B cell (primary cell): ENCODE measurements around the gene GDA. TPM values are rescaled to one million over a fixed set of nuclear protein-coding genes. Genes with fewer than 3 reads are reported as not detected.

Source experiments
- ATAC-seq: fragments of 200-7000 bp; cut with Tn5 transposase; one replicate; pipeline ENCODE4 v1.10.0; 2021; ENCODE audit warnings: low read depth, mild to moderate bottlenecking, moderate number of reproducible peaks, moderate library complexity
- CTCF ChIA-PET: fragments of 350-600 bp; sonication (Branson Sonifier 250); formaldehyde crosslinking; loops from one replicate; lab custom pipeline; 2021; ENCODE audit warnings: antibody characterized with exemption, inconsistent platforms; lab: Charles Lee
- POLR2A ChIA-PET: fragments of 350-600 bp; sonication (Branson Sonifier 250); formaldehyde crosslinking; loops from one replicate; lab custom pipeline; 2021; ENCODE audit warnings: antibody characterized with exemption; lab: Charles Lee
- DNase-seq: peaks from one replicate; pipeline ENCODE4 v3.0.0; 2013
- H2AFZ ChIP-seq: 2 replicates; pipeline ENCODE4 v1.6.1; 2012; ENCODE audit warnings: mild to moderate bottlenecking, low read depth, low read length; ENCODE audit not compliant: insufficient read depth, poor library complexity, severe bottlenecking
- H3K27ac ChIP-seq, 2 donors: 1 replicate in 1 of 2; 2 replicates in 1 of 2; pipeline ENCODE4 v1.5.1; 2012 to 2013; ENCODE audit warnings: low read length in 2 of 2, mild to moderate bottlenecking in 2 of 2, moderate library complexity in 1 of 2
- H3K27me3 ChIP-seq, 4 experiments: fragments of 200-600 bp in 1 of 4; sonication (generic) in 1 of 4; replicated peaks in 1 of 4; 1 replicate in 2 of 4; 2 replicates in 2 of 4; pipeline versions ENCODE4 v1.6.1 to v1.7.0; 2013 to 2016; ENCODE audit warnings: low read length in 3 of 4, mild to moderate bottlenecking in 2 of 4, mixed read lengths in 1 of 4, moderate library complexity in 1 of 4; ENCODE audit not compliant: insufficient read depth in 4 of 4, control insufficient read depth in 3 of 4; ENCODE audit errors: control extremely low read depth in 1 of 4
- H3K36me3 ChIP-seq, 2 experiments: replicated peaks in 1 of 2; 1 replicate in 1 of 2; 2 replicates in 1 of 2; pipeline versions ENCODE4 v1.6.1 to v1.7.1; 2013; ENCODE audit warnings: low read length in 1 of 2; ENCODE audit not compliant: insufficient read depth in 2 of 2, control insufficient read depth in 1 of 2; ENCODE audit errors: control extremely low read depth in 1 of 2, extremely low read depth in 1 of 2
- H3K4me1 ChIP-seq, 2 donors: fragments of 200-600 bp in 1 of 2; sonication (generic) in 1 of 2; 1 replicate in 1 of 2; 2 replicates in 1 of 2; pipeline versions ENCODE4 v1.5.1 to v1.6.1; 2013 to 2017; ENCODE audit warnings: low read length in 2 of 2; ENCODE audit not compliant: control insufficient read depth in 2 of 2, insufficient read depth in 2 of 2
- H3K4me2 ChIP-seq: replicated peaks from 2 replicates; pipeline ENCODE3; 2012; ENCODE audit warnings: mild to moderate bottlenecking, low read depth, low read length; ENCODE audit not compliant: poor library complexity, severe bottlenecking
- H3K4me3 ChIP-seq, 5 experiments: fragments of 200-600 bp in 1 of 5; sonication (generic) in 1 of 5; 1 replicate in 3 of 5; 2 replicates in 2 of 5; pipeline versions ENCODE4 v1.5.1 to v1.7.0; 2011 to 2016; ENCODE audit warnings: low read length in 4 of 5, mild to moderate bottlenecking in 4 of 5, low read depth in 2 of 5, control low read depth in 1 of 5, moderate library complexity in 1 of 5; ENCODE audit not compliant: insufficient read depth in 1 of 5; ENCODE audit errors: control extremely low read depth in 1 of 5, extremely low read depth in 1 of 5
- H3K79me2 ChIP-seq: fragments of 200-600 bp; sonication (generic); one replicate; pipeline ENCODE4 v1.6.0; 2016; ENCODE audit warnings: low read length; ENCODE audit not compliant: control insufficient read depth, insufficient read depth
- H3K9ac ChIP-seq: fragments of 200-600 bp; sonication (generic); 2 replicates; pipeline ENCODE4 v1.6.1; 2017; ENCODE audit warnings: mild to moderate bottlenecking, low read length, moderate library complexity
- H3K9me3 ChIP-seq, 3 donors: one replicate each; pipeline versions ENCODE4 v1.6.1 to v1.7.1; 2013; ENCODE audit warnings: low read length in 2 of 3; ENCODE audit not compliant: control insufficient read depth in 2 of 3, insufficient read depth in 1 of 3; ENCODE audit errors: control extremely low read depth in 1 of 3
- H4K20me1 ChIP-seq: 2 replicates; pipeline ENCODE4 v1.6.0; 2012; ENCODE audit warnings: mild to moderate bottlenecking, low read length; ENCODE audit not compliant: insufficient read depth, control insufficient read depth, poor library complexity, severe bottlenecking
- H3K27ac Mint-ChIP-seq: one replicate; pipeline ENCODE4 v1.8.0; 2021; ENCODE audit warnings: mixed read lengths
- H3K27me3 Mint-ChIP-seq: one replicate; pipeline ENCODE4 v1.8.0; 2021; ENCODE audit warnings: mixed read lengths
- H3K4me1 Mint-ChIP-seq: one replicate; pipeline ENCODE4 v1.8.0; 2021; ENCODE audit warnings: mixed read lengths
- H3K4me3 Mint-ChIP-seq: one replicate; pipeline ENCODE4 v1.8.0; 2021; ENCODE audit warnings: mixed read lengths
- H3K9me3 Mint-ChIP-seq: one replicate; pipeline ENCODE4 v1.8.0; 2022; ENCODE audit warnings: mixed read lengths; ENCODE audit not compliant: insufficient read depth
- CTCF ChIP-seq: fragments of 200-600 bp; IDR thresholded peaks from one replicate; pipeline ENCODE4 v1.8.0; 2022; ENCODE audit warnings: antibody characterized with exemption, mild to moderate bottlenecking
- EZH2 ChIP-seq: IDR thresholded peaks from 2 replicates; pipeline ENCODE4 v1.6.1; 2012; ENCODE audit warnings: borderline replicate concordance, low read depth, mild to moderate bottlenecking, moderate library complexity, low read length; ENCODE audit not compliant: insufficient read depth, poor library complexity, severe bottlenecking
- WGBS: methylation state at CpG from one replicate; pipeline ENCODE4 v1.1.5; 2013; ENCODE audit warnings: missing lambda C conversion rate; ENCODE audit not compliant: insufficient coverage; 5-methylcytosine and 5-hydroxymethylcytosine counted together
- intact Hi-C: fragments of 100-400 bp; cut with micrococcal nuclease; formaldehyde crosslinking; loops from one replicate; pipeline ENCODE4 v1.10.0; 2022
- polyA plus RNA-seq: library from polyadenylated mRNA; depleted of rRNA; stranded (reverse); fragments of >200 nt; gene quantifications from 2 replicates; pipeline ENCODE4 v1.2.3, GENCODE V29; 2012
- total RNA-seq, 2 donors: library from RNA; stranded (reverse); fragments of 120-200 nt in 1 of 2; gene quantifications; 1 replicate in 1 of 2; 2 replicates in 1 of 2; pipeline versions ENCODE4 v1.2.3 to v1.2.4, GENCODE V29; 2013 to 2022

GDA gene
- total and polyA plus RNA-seq, 2 donors (not counting 1 experiment from before 2014, with no cell fraction given): not detected

GRCh38 chr9:72130321-72130720 is 18.9 kb upstream of the GDA start:
- Histone ChIP-seq H3K4me2 (no peak overlapping the region), H3K9ac (no peak overlapping the region), H3K79me2 (no peaks in the 10 kb centered on the region), H3K27me3 (no peaks in the 10 kb centered on the region), H3K27ac (no peak overlapping the region), H3K36me3 (no peaks in the 10 kb centered on the region), H3K9me3 (no peaks in the 10 kb centered on the region), H4K20me1 (no peaks in the 10 kb centered on the region), H3K4me1 (no peaks in the 10 kb centered on the region), H2AFZ (no peak overlapping the region), H3K4me3 (no peak overlapping the region)
- no peak for TF ChIP-seq CTCF
- TF ChIP-seq EZH2: no peak
- DNase-seq (no peak), ATAC-seq (no peak)
- H3K4me3 Mint-ChIP-seq: no peak overlapping the region
- H3K27me3 Mint-ChIP-seq: peaks cover 3% of the 10 kb centered on the region
- POLR2A ChIA-PET: no interaction called here
- intact Hi-C loops: no loop called here
- no peaks in the 10 kb centered on the region for H3K9me3 Mint-ChIP-seq
- H3K4me1 Mint-ChIP-seq: no peaks in the 10 kb centered on the region
- CTCF ChIA-PET: no interaction called here
- H3K27ac Mint-ChIP-seq: no peak overlapping the region

GRCh38 chr9:72131206-72131605 is 18.0 kb upstream of the GDA start:
- peaks cover 1% of the 10 kb centered on the region for H3K27me3 Mint-ChIP-seq
- Histone ChIP-seq H3K4me1 (no peaks in the 10 kb centered on the region), H3K9me3 (no peaks in the 10 kb centered on the region), H4K20me1 (no peaks in the 10 kb centered on the region), H2AFZ (no peak overlapping the region), H3K79me2 (no peaks in the 10 kb centered on the region), H3K4me3 (no peak overlapping the region), H3K4me2 (no peak overlapping the region), H3K27me3 (no peaks in the 10 kb centered on the region), H3K36me3 (no peaks in the 10 kb centered on the region), H3K9ac (no peak overlapping the region), H3K27ac (no peak overlapping the region)
- no peaks in the 10 kb centered on the region for H3K9me3 Mint-ChIP-seq
- no peak for DNase-seq
- ChIA-PET POLR2A (no interaction called here), CTCF (no interaction called here)
- no peak overlapping the region for H3K27ac Mint-ChIP-seq
- intact Hi-C loops: no loop called here
- TF ChIP-seq CTCF (no peak), EZH2 (no peak)
- WGBS: 89% methylated on average over 4 of the region's 4 CpGs
- ATAC-seq: no peak
- H3K4me1 Mint-ChIP-seq: no peaks in the 10 kb centered on the region
- no peak overlapping the region for H3K4me3 Mint-ChIP-seq
